HG02763 (cell line): ENCODE measurements around the gene SAP30BP.

Source experiments
- ATAC-seq: cut with Tn5 transposase; IDR thresholded peaks from one replicate; pipeline ENCODE4 v1.9.1; 2021; ENCODE audit warnings: mild to moderate bottlenecking, moderate library complexity; ENCODE audit not compliant: unreplicated experiment

SAP30BP gene

GRCh38 chr17:75755990-75756389, 88.9 kb downstream of the SAP30BP start:
- no peak for ATAC-seq

GRCh38 chr17:75756451-75757085, 89.4 kb downstream of the SAP30BP start:
- ATAC-seq = no peak

- ATAC-seq = no peak
Observed at GRCh38 chr17:75757086-75757681, 90.0 kb downstream of the SAP30BP start.
